Stomach (tissue), 4 donors: Measurements from ENCODE around the gene ICAM3.

Source experiments
- CTCF ChIP-seq, 7 experiments: fragments of 450-650 bp in 4 of 7; fragments of 200-600 bp in 3 of 7; sonication (generic) in 3 of 7; IDR thresholded peaks; one replicate each; pipeline ENCODE4 v1.5.1; 2016 to 2019; ENCODE audit warnings: antibody characterized with exemption in 7 of 7, control low read depth in 2 of 7, mild to moderate bottlenecking in 1 of 7
- POLR2AphosphoS5 ChIP-seq, 3 donors: sonication (generic); formaldehyde crosslinking; IDR thresholded peaks; one replicate each; pipeline ENCODE4 v1.6.1; 2016; ENCODE audit warnings: antibody characterized with exemption in 3 of 3

GRCh38 chr19:10325732-10326131 lies 13.7 kb downstream of the ICAM3 start:
- TF ChIP-seq CTCF (IDR thresholded peaks at IDR 0.05) (no peak), POLR2AphosphoS5 (IDR thresholded peaks at IDR 0.05) (no peak)
